Activated T-helper 1 cell treated with Interleukin-2 at 50 U/mL for 16 hours (primary cell): Measurements from ENCODE around the gene NXN.
"Not testable (repeated sequence)": the region's sequence is repeated elsewhere in the genome, so short reads cannot be mapped to it uniquely, and the experiment has no call there.

Source experiments
- DNase-seq: peaks from one replicate; pipeline ENCODE4 v3.0.0-alpha.2; 2020; ENCODE audit warnings: low read depth

The NXN gene

GRCh38 chr17:1006054-1006453 is 26.5 kb upstream of the NXN start:
- DNase-seq: no peak

- no peak for DNase-seq
Observed at GRCh38 chr17:1005361-1005946, 25.9 kb upstream of the NXN start.

GRCh38 chr17:1004769-1005295 is 25.3 kb upstream of the NXN start:
- no peak for DNase-seq

GRCh38 chr17:1003972-1004768 is 24.6 kb upstream of the NXN start:
- DNase-seq: no peak

- DNase-seq: no peak
Observed at GRCh38 chr17:1003633-1003971, 24.0 kb upstream of the NXN start.

GRCh38 chr17:1002771-1003555 is 23.4 kb upstream of the NXN start:
- DNase-seq: no peak

- DNase-seq: no peak
Observed at GRCh38 chr17:1002412-1002753, 22.8 kb upstream of the NXN start.

GRCh38 chr17:1001640-1002411 is 22.2 kb upstream of the NXN start:
- DNase-seq: no peak

- no peak for DNase-seq
Observed at GRCh38 chr17:1000597-1001461, 21.3 kb upstream of the NXN start.

GRCh38 chr17:998111-998510 is 18.5 kb upstream of the NXN start:
- DNase-seq: no peak

GRCh38 chr17:996554-997344 is 17.2 kb upstream of the NXN start, which contains the start of gene TIMM22:
TIMM22 (plus strand) TSS chr17:997129; CDS start chr17:997143, 14 bp downstream.
- peak; percentile 82 for DNase-seq

- DNase-seq: not testable (repeated sequence)
Observed at GRCh38 chr17:995324-995723, 15.7 kb upstream of the NXN start.

GRCh38 chr17:992933-993332 is 13.4 kb upstream of the NXN start:
- DNase-seq: no peak

- DNase-seq: no peak
Observed at GRCh38 chr17:988561-988960, 9.0 kb upstream of the NXN start.

GRCh38 chr17:987931-988330 is 8.4 kb upstream of the NXN start:
- DNase-seq: no peak

GRCh38 chr17:986322-986929 is 6.8 kb upstream of the NXN start:
- DNase-seq: no peak

GRCh38 chr17:983921-984320 is 4.3 kb upstream of the NXN start:
- no peak for DNase-seq

GRCh38 chr17:981292-981658 is 1.7 kb upstream of the NXN start:
- no peak for DNase-seq

- peak; percentile 67 for DNase-seq
Observed at GRCh38 chr17:980406-981291, 1.1 kb upstream of the NXN start.
